A673 (cell line): ENCODE measurements around the gene IL17F. TPM values are rescaled to one million over a fixed set of nuclear protein-coding genes. Genes with fewer than 3 reads are reported as not detected.

ENCODE experiments used
- BruUV-seq: library from RNA; stranded (reverse); fragments of 400-500 nt; replicated peaks from 2 replicates; lab custom pipeline; 2021; lab: Mats Ljungman, UMichigan
- CTCF ChIA-PET: fragments of 300-600 bp; sonication (Branson Sonifier 250); formaldehyde crosslinking; loops from one replicate; lab custom pipeline; 2022; ENCODE audit warnings: antibody characterized with exemption; lab: Charles Lee
- POLR2A ChIA-PET: fragments of 300-600 bp; sonication (Branson Sonifier 250); formaldehyde crosslinking; loops from one replicate; lab custom pipeline; 2022; ENCODE audit warnings: antibody characterized with exemption; ENCODE audit not compliant: low non-redundant PET; lab: Charles Lee
- DNase-seq: peaks from one replicate; pipeline ENCODE4 v3.0.0-alpha.2; 2015; ENCODE audit warnings: low spot score
- H3K27ac ChIP-seq: fragments of 200-600 bp; sonication (generic); 2 replicates; pipeline ENCODE4 v1.5.1; 2016; ENCODE audit warnings: mixed run types, low read depth, mild to moderate bottlenecking, mixed read lengths, antibody characterized with exemption, low read length; ENCODE audit not compliant: poor library complexity, severe bottlenecking
- H3K27me3 ChIP-seq: fragments of 200-600 bp; sonication (generic); replicated peaks from 2 replicates; pipeline ENCODE4 v1.6.1; 2017; ENCODE audit warnings: mixed run types, low read depth, mild to moderate bottlenecking, mixed read lengths, antibody characterized with exemption, low read length; ENCODE audit not compliant: insufficient read depth, poor library complexity
- H3K36me3 ChIP-seq: fragments of 200-600 bp; sonication (generic); 2 replicates; pipeline ENCODE4 v1.6.1; 2016; ENCODE audit warnings: mixed run types, mild to moderate bottlenecking, mixed read lengths, antibody characterized with exemption, low read length; ENCODE audit not compliant: insufficient read depth, poor library complexity, severe bottlenecking
- H3K4me1 ChIP-seq: fragments of 200-600 bp; sonication (generic); 2 replicates; pipeline ENCODE4 v1.6.1; 2017; ENCODE audit warnings: mixed run types, mild to moderate bottlenecking, mixed read lengths, antibody characterized with exemption, low read length; ENCODE audit not compliant: insufficient read depth, poor library complexity, severe bottlenecking
- H3K4me3 ChIP-seq: fragments of 200-600 bp; sonication (generic); 2 replicates; pipeline ENCODE4 v1.5.1; 2016; ENCODE audit warnings: low read depth, mixed run types, mild to moderate bottlenecking, mixed read lengths, low read length; ENCODE audit not compliant: poor library complexity, severe bottlenecking
- H3K9me3 ChIP-seq: fragments of 200-600 bp; sonication (generic); 2 replicates; pipeline ENCODE4 v1.6.1; 2016; ENCODE audit warnings: mixed run types, low read depth, mild to moderate bottlenecking, mixed read lengths, antibody characterized with exemption, low read length; ENCODE audit not compliant: poor library complexity, severe bottlenecking
- CTCF ChIP-seq: fragments of 300-800, 200-600 bp; sonication (generic); conservative IDR thresholded peaks from 2 replicates; pipeline ENCODE4 v1.5.1; 2017; ENCODE audit warnings: low read depth, mild to moderate bottlenecking, antibody characterized with exemption, low read length, moderate library complexity, mixed read lengths
- EZH2 ChIP-seq: fragments of 200-600 bp; sonication (generic); IDR thresholded peaks from 2 replicates; pipeline ENCODE4 v1.6.1; 2017; ENCODE audit warnings: borderline replicate concordance, low read depth, mild to moderate bottlenecking, mixed read lengths, antibody characterized with exemption, low read length; ENCODE audit not compliant: poor library complexity, severe bottlenecking
- intact Hi-C: fragments of 100-400 bp; cut with micrococcal nuclease; formaldehyde crosslinking; loops from one replicate; pipeline ENCODE4 v1.10.0; 2022; ENCODE audit not compliant: unreplicated experiment
- total RNA-seq: library from RNA; stranded (reverse); gene quantifications from 2 replicates; pipeline ENCODE4 v1.2.3, GENCODE V29; 2021

The IL17F gene
- total RNA-seq, 1 experiment from 2014 or later = not detected

GRCh38 chr6:52243282-52243893 is 912 bp downstream of the IL17F start:
- Histone ChIP-seq H3K9me3 (no peaks in the 10 kb centered on the region), H3K4me1 (no peaks in the 10 kb centered on the region), H3K27me3 (no peaks in the 10 kb centered on the region), H3K4me3 (no peak overlapping the region), H3K36me3 (no peaks in the 10 kb centered on the region), H3K27ac (no peak overlapping the region)
- BruUV-seq = no TSS peak
- TF ChIP-seq CTCF (no peak), EZH2 (no peak)
- POLR2A ChIA-PET = no interaction called here
- CTCF ChIA-PET = no interaction called here
- intact Hi-C loops = no loop called here
- DNase-seq = peak; percentile 9

GRCh38 chr6:52241819-52242218 is 2.5 kb downstream of the IL17F start:
- H3K4me3 ChIP-seq = no peak overlapping the region
- TF ChIP-seq CTCF (no peak), EZH2 (no peak)
- H3K36me3 ChIP-seq = no peaks in the 10 kb centered on the region
- no TSS peak for BruUV-seq
- intact Hi-C loops = no loop called here
- ChIA-PET CTCF (no interaction called here), POLR2A (interaction anchor here (0.6 kb wide), 1 partner anchor 37 kb away, joined by 3 read pairs; no protein-coding TSS in a partner anchor)
- H3K9me3 ChIP-seq = no peaks in the 10 kb centered on the region
- H3K27ac ChIP-seq = no peak overlapping the region
- no peak for DNase-seq
- H3K4me1 ChIP-seq = no peaks in the 10 kb centered on the region
- no peaks in the 10 kb centered on the region for H3K27me3 ChIP-seq

- TF ChIP-seq EZH2 (no peak), CTCF (peak; percentile 81)
- intact Hi-C loops = loop anchor here (1.0 to 10.0 kb wide), 4 partner anchors 71 to 379 kb away; no protein-coding TSS in a partner anchor
- Histone ChIP-seq H3K4me1 (peaks cover 16% of the 10 kb centered on the region), H3K36me3 (no peaks in the 10 kb centered on the region), H3K9me3 (no peaks in the 10 kb centered on the region), H3K27ac (peak overlapping the region; percentile 1), H3K4me3 (no peak overlapping the region), H3K27me3 (no peaks in the 10 kb centered on the region)
- DNase-seq = peak; percentile 91
- ChIA-PET POLR2A (no interaction called here), CTCF (interaction anchor here (0.5 to 1.4 kb wide), 3 partner anchors 71 to 171 kb away, joined by 3 to 18 read pairs (median 3); no protein-coding TSS in a partner anchor)
- BruUV-seq = no TSS peak
These were observed 10.1 kb downstream of the IL17F start for GRCh38 chr6:52233975-52234823.
